ENCODE measurements around the gene FAM200C. TPM values are rescaled to one million over a fixed set of nuclear protein-coding genes. Genes with fewer than 3 reads are reported as not detected.

The FAM200C gene
- total RNA-seq, 1 donor from 2014 or later, result 6.1 TPM

DNA sequence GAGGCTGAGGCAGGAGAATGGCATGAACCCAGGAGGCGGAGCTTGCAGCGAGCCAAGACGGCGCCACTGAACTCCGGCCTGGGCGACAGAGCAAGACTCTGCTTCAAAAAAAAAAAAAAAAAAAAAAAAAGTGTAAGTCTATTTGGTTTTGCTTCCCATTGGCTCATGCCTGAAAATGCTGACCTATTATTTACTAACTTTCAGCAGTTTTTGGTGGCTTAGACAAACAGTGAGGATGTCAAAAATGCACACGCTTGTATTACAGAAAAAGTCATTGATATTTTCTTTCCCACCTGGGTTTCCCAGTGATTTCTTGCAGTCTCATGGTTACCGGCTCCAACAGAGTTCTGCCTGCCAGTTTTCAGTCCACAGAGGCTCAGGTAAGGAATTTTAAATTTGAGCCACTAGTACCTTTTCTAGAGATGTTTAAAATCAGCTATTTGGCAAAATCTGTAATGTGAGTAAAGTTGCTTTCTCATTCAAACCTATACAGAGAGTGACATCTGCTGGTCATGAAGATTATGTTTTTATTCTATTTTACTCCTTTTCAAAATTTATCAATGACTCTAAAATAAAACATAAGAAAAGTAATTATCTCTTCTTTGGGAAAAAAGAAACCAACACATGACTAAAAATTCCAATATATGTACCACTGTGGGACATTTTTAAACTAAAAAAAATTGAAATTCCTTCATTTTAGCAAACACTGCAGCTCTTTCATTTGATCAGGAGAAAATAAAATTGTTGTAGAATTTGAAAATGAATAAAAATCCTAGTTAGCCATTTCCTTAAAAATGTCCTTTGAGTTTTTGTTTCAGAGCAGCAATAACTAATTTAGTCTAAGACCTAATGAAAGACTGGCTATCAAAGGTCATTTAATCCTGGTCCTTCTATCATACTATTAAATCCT lies 8.8 kb downstream of the FAM200C start:
- ATAC-seq (no peak), DNase-seq (no peak)
- Histone ChIP-seq H3K4me3 (no peak overlapping the region), H3K36me3 (no peaks in the 10 kb centered on the region), H3K4me1 (peaks cover 5% of the 10 kb centered on the region), H3K27ac (no peak overlapping the region), H3K27me3 (ENCODE audit: low read depth) (no peaks in the 10 kb centered on the region), H3K9me3 (peaks cover 8% of the 10 kb centered on the region)
- peak; percentile 32 for TF ChIP-seq CTCF (IDR thresholded peaks at IDR 0.05)
- intact Hi-C loops (cut with DNase I), result no loop called here

DNA sequence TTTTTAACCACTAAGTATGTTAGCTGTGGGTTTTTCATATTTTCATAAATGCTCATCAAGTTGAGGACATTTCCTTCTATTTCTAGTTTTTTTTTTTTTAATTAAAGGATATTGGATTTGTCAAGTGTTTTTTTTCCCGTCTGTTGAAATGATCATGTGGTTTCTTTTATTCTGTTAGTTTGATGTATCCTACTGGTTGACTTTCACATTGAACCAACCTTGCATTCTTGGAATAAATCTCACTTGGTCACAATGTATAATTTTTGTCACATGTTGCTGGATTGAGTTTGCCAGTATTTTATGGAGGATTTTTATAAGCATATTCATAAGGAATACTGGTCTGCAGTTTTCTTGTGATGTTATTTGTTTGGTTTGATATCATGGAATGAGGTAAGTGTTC lies 12.4 kb downstream of the FAM200C start:
- intact Hi-C loops (cut with DNase I), result no loop called here
- ATAC-seq, result no peak
- H3K27ac ChIP-seq, result no peak overlapping the region
- DNase-seq, result no peak
- no peaks in the 10 kb centered on the region for H3K27me3 ChIP-seq (ENCODE audit: low read depth)
- H3K4me1 ChIP-seq, result no peaks in the 10 kb centered on the region
- peaks cover 8% of the 10 kb centered on the region for H3K9me3 ChIP-seq
- no peaks in the 10 kb centered on the region for H3K36me3 ChIP-seq
- no peak for TF ChIP-seq CTCF (IDR thresholded peaks at IDR 0.05)
- no peak overlapping the region for H3K4me3 ChIP-seq

DNA sequence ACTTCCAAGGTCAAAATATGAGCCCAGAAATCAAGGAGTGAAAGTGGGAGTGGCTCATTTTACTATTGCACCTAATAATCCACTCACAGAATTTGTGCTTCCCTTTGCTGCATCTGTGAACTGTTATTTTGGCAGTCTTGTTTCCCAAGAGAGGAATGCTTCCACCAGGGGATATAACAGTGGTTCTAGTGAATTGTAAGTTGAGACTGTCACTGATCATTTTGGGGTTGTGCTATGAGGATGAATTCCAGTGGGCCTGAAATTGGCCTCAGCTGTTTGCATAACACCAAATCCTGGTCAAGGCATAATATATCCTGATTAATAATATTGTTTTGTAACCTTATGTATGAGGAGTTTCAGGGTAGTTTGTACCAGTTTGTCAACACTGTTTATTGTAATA lies 14.4 kb downstream of the FAM200C start:
- intact Hi-C loops (cut with DNase I), result no loop called here
- Histone ChIP-seq H3K4me1 (no peaks in the 10 kb centered on the region), H3K36me3 (no peaks in the 10 kb centered on the region), H3K9me3 (peaks cover 8% of the 10 kb centered on the region), H3K27me3 (ENCODE audit: low read depth) (no peaks in the 10 kb centered on the region), H3K27ac (no peak overlapping the region), H3K4me3 (no peak overlapping the region)
- ATAC-seq (no peak), DNase-seq (no peak)
- TF ChIP-seq CTCF (IDR thresholded peaks at IDR 0.05), result no peak

- intact Hi-C loops (cut with DNase I), result no loop called here
- no peak overlapping the region for H3K4me3 ChIP-seq
- H3K27me3 ChIP-seq (ENCODE audit: low read depth), result no peaks in the 10 kb centered on the region
- no peaks in the 10 kb centered on the region for H3K36me3 ChIP-seq
- TF ChIP-seq CTCF (IDR thresholded peaks at IDR 0.05), result no peak
- ATAC-seq (no peak), DNase-seq (no peak)
- H3K9me3 ChIP-seq, result peaks cover 8% of the 10 kb centered on the region
- no peak overlapping the region for H3K27ac ChIP-seq
- peaks cover 2% of the 10 kb centered on the region for H3K4me1 ChIP-seq
Measured at GRCh38 chr5:160384681-160385080, 15.2 kb downstream of the FAM200C start.

- intact Hi-C loops (cut with DNase I), result no loop called here
- Histone ChIP-seq H3K27ac (no peak overlapping the region), H3K9me3 (peaks cover under 1% of the 10 kb centered on the region), H3K36me3 (no peaks in the 10 kb centered on the region), H3K4me3 (no peak overlapping the region), H3K4me1 (peaks cover 7% of the 10 kb centered on the region), H3K27me3 (ENCODE audit: low read depth) (no peaks in the 10 kb centered on the region)
- DNase-seq (no peak), ATAC-seq (no peak)
- TF ChIP-seq CTCF (IDR thresholded peaks at IDR 0.05), result no peak
Measured at GRCh38 chr5:160382346-160382745, 17.5 kb downstream of the FAM200C start.

Measured in lower lobe of right lung (tissue), 2 donors.